H1 (cell line): ENCODE results near the gene NR1H2. TPM values are rescaled to one million over a fixed set of nuclear protein-coding genes. Genes with fewer than 3 reads are reported as not detected.

Experiments used
- CTCF ChIA-PET: fragments of 300-600 bp; sonication (Branson Sonifier 250); formaldehyde crosslinking; loops from one replicate; lab custom pipeline; 2021; ENCODE audit not compliant: partially characterized antibody; lab: Charles Lee
- POLR2A ChIA-PET: fragments of 300-600 bp; sonication (Branson Sonifier 250); formaldehyde crosslinking; loops from one replicate; lab custom pipeline; 2021; ENCODE audit warnings: inconsistent platforms; ENCODE audit not compliant: partially characterized antibody; lab: Charles Lee
- DNase-seq, 2 experiments: peaks; one replicate each; pipeline versions ENCODE4 v3.0.0 to v3.0.0-alpha.2; 2010 to 2022; ENCODE audit warnings: low spot score in 2 of 2, low read depth in 1 of 2, mixed read lengths in 1 of 2
- FAIRE-seq: peaks from 2 replicates; lab custom pipeline; 2011; peaks lifted over from hg19 to GRCh38; lab: Jason Lieb, UNC
- H2AFZ ChIP-seq: 2 replicates; pipeline ENCODE4 v1.8.1; 2012; ENCODE audit warnings: low read length, inconsistent platforms
- H2AK5ac ChIP-seq: 2 replicates; pipeline ENCODE4 v1.6.1; 2013; ENCODE audit warnings: low read depth, low read length
- H2BK120ac ChIP-seq: replicated peaks from 2 replicates; pipeline ENCODE3; 2013; ENCODE audit warnings: low read depth, low read length, inconsistent platforms
- H2BK12ac ChIP-seq: 2 replicates; pipeline ENCODE4 v1.6.1; 2013; ENCODE audit warnings: low read depth, low read length
- H2BK15ac ChIP-seq: 2 replicates; pipeline ENCODE4 v1.6.1; 2013; ENCODE audit warnings: low read length
- H2BK20ac ChIP-seq: 2 replicates; pipeline ENCODE4 v1.6.1; 2013; ENCODE audit warnings: low read length
- H2BK5ac ChIP-seq: 2 replicates; pipeline ENCODE4 v1.6.1; 2013; ENCODE audit warnings: low read depth, low read length
- H3K14ac ChIP-seq: 2 replicates; pipeline ENCODE4 v1.6.1; 2013; ENCODE audit warnings: inconsistent platforms; ENCODE audit not compliant: insufficient read length
- H3K18ac ChIP-seq: 2 replicates; pipeline ENCODE4 v1.6.1; 2013; ENCODE audit warnings: low read length; ENCODE audit errors: extremely low read depth
- H3K23ac ChIP-seq: 2 replicates; pipeline ENCODE4 v1.6.1; 2013; ENCODE audit warnings: inconsistent platforms; ENCODE audit not compliant: insufficient read length
- H3K23me2 ChIP-seq: 2 replicates; pipeline ENCODE4 v1.6.1; 2013; ENCODE audit warnings: low read depth, low read length
- H3K27ac ChIP-seq: 2 replicates; pipeline ENCODE4 v1.6.1; 2011; ENCODE audit warnings: low read depth, low read length, inconsistent platforms
- H3K27me3 ChIP-seq, 4 experiments: replicated peaks in 1 of 4; 1 replicate in 1 of 4; 2 replicates in 3 of 4; pipeline versions ENCODE4 v1.6.1 to v1.8.1; 2011 to 2013; ENCODE audit warnings: low read length in 3 of 4, mild to moderate bottlenecking in 3 of 4, inconsistent platforms in 2 of 4, mixed read lengths in 2 of 4, moderate library complexity in 1 of 4; ENCODE audit not compliant: control insufficient read depth in 3 of 4, insufficient read depth in 3 of 4; ENCODE audit errors: extremely low read depth in 1 of 4
- H3K36me3 ChIP-seq, 4 experiments: 2 replicates each; pipeline versions ENCODE4 v1.6.1 to v1.8.1; 2011 to 2013; ENCODE audit warnings: mild to moderate bottlenecking in 4 of 4, low read length in 3 of 4, moderate library complexity in 2 of 4, control low read depth in 1 of 4, inconsistent platforms in 1 of 4; ENCODE audit not compliant: insufficient read depth in 4 of 4, control insufficient read depth in 2 of 4
- H3K4ac ChIP-seq: replicated peaks from 2 replicates; pipeline ENCODE3; 2013; ENCODE audit warnings: low read length, low read depth, mixed read lengths, inconsistent platforms; ENCODE audit not compliant: insufficient read length
- H3K4me1 ChIP-seq, 4 experiments: replicated peaks in 1 of 4; 1 replicate in 1 of 4; 2 replicates in 3 of 4; pipeline versions ENCODE4 v1.6.1 to v1.8.1; 2011 to 2013; ENCODE audit warnings: low read length in 3 of 4, inconsistent platforms in 2 of 4, mixed read lengths in 1 of 4; ENCODE audit not compliant: insufficient read depth in 4 of 4, control insufficient read depth in 3 of 4
- H3K4me2 ChIP-seq, 2 experiments: 2 replicates each; pipeline versions ENCODE4 v1.6.1 to v1.8.1; 2011 to 2013; ENCODE audit warnings: low read depth in 2 of 2, low read length in 2 of 2, control low read depth in 1 of 2, inconsistent platforms in 1 of 2, mild to moderate bottlenecking in 1 of 2; ENCODE audit not compliant: insufficient read depth in 1 of 2
- H3K4me3 ChIP-seq, 4 experiments: fragments of 200-600, 300-600 bp in 1 of 4; sonication (generic), shearing (Covaris generic), sonication (Bioruptor Twin) in 1 of 4; 2 replicates each; pipeline versions ENCODE4 v1.5.1 to v1.8.1; 2011 to 2016; ENCODE audit warnings: low read length in 4 of 4, low read depth in 3 of 4, control low read depth in 2 of 4, inconsistent platforms in 2 of 4, mild to moderate bottlenecking in 2 of 4, mixed read lengths in 1 of 4, moderate library complexity in 1 of 4; ENCODE audit not compliant: insufficient read depth in 2 of 4; ENCODE audit errors: extremely low read depth in 1 of 4
- H3K56ac ChIP-seq: replicated peaks from 2 replicates; pipeline ENCODE3; 2013; ENCODE audit warnings: low read depth, mild to moderate bottlenecking, mixed read lengths, low read length, inconsistent platforms; ENCODE audit not compliant: insufficient read length
- H3K79me1 ChIP-seq: 2 replicates; pipeline ENCODE4 v1.6.1; 2013; ENCODE audit warnings: low read depth, low read length, control low read depth
- H3K79me2 ChIP-seq, 2 experiments: 2 replicates each; pipeline versions ENCODE4 v1.6.1 to v1.8.1; 2012 to 2013; ENCODE audit warnings: low read length in 2 of 2, mild to moderate bottlenecking in 2 of 2, inconsistent platforms in 1 of 2; ENCODE audit not compliant: insufficient read depth in 2 of 2, control insufficient read depth in 1 of 2
- H3K9ac ChIP-seq, 4 experiments: replicated peaks in 1 of 4; 1 replicate in 1 of 4; 2 replicates in 3 of 4; pipeline versions ENCODE4 v1.6.1 to v1.8.1; 2011 to 2013; ENCODE audit warnings: low read depth in 3 of 4, low read length in 3 of 4, control low read depth in 2 of 4, mild to moderate bottlenecking in 2 of 4, moderate library complexity in 2 of 4, inconsistent platforms in 1 of 4; ENCODE audit errors: extremely low read depth in 1 of 4
- H3K9me3 ChIP-seq, 2 experiments: 2 replicates each; pipeline versions ENCODE4 v1.6.1 to v1.8.1; 2012 to 2013; ENCODE audit warnings: mild to moderate bottlenecking in 2 of 2, moderate library complexity in 2 of 2, control low read depth in 1 of 2, inconsistent platforms in 1 of 2, low read depth in 1 of 2, low read length in 1 of 2, mixed read lengths in 1 of 2; ENCODE audit not compliant: insufficient read depth in 2 of 2
- H4K20me1 ChIP-seq, 2 experiments: replicated peaks in 1 of 2; 2 replicates each; pipeline versions ENCODE3 to v1.8.1; 2011 to 2013; ENCODE audit warnings: inconsistent platforms in 2 of 2, low read length in 2 of 2, mild to moderate bottlenecking in 1 of 2; ENCODE audit not compliant: insufficient read depth in 2 of 2, control insufficient read depth in 1 of 2
- H4K5ac ChIP-seq: 2 replicates; pipeline ENCODE4 v1.6.1; 2013; ENCODE audit warnings: low read length, low read depth, mixed read lengths, inconsistent platforms; ENCODE audit not compliant: insufficient read length
- H4K8ac ChIP-seq: 2 replicates; pipeline ENCODE4 v1.8.0; 2013; ENCODE audit warnings: mild to moderate bottlenecking, moderate library complexity, low read length, inconsistent platforms; ENCODE audit not compliant: insufficient read depth; ENCODE audit errors: extremely low read depth
- H4K91ac ChIP-seq: replicated peaks from 2 replicates; pipeline ENCODE3; 2013; ENCODE audit warnings: low read length, mixed read lengths, inconsistent platforms; ENCODE audit not compliant: insufficient read length
- KDM1A ChIP-seq: fragments of 200-600, 300-600 bp; sonication (generic); IDR thresholded peaks from 2 replicates; pipeline ENCODE4 v1.7.1; 2016; ENCODE audit warnings: mild to moderate bottlenecking, low read length, borderline replicate concordance
- MAFK ChIP-seq: IDR thresholded peaks from 2 replicates; pipeline ENCODE4 v1.6.1; 2012; ENCODE audit warnings: low read depth, mild to moderate bottlenecking, improper control_type of control experiment, low read length
- WGBS, 2 experiments: shearing (Covaris generic) in 1 of 2; methylation state at CpG; one replicate each; pipeline versions ENCODE4 v1.1.6 to v1.1.7; 2013 to 2015; ENCODE audit warnings: low lambda C conversion rate in 2 of 2, mixed read lengths in 2 of 2, inconsistent platforms in 1 of 2, low coverage in 1 of 2, missing lambda C conversion rate in 1 of 2; ENCODE audit not compliant: insufficient replicate concordance in 2 of 2, insufficient coverage in 1 of 2, insufficient read length in 1 of 2; ENCODE audit errors: extremely low coverage in 1 of 2, missing lambda C conversion rate in 1 of 2; 5-methylcytosine and 5-hydroxymethylcytosine counted together
- polyA plus RNA-seq, 7 experiments: library from polyadenylated mRNA; depleted of rRNA in 3 of 7; stranded (reverse) in 5 of 7; unstranded in 2 of 7; fragments of >200 nt in 5 of 7; fragments of 200-250 nt in 2 of 7; gene quantifications; 1 replicate in 5 of 7; 2 replicates in 1 of 7; 4 replicates in 1 of 7; pipeline versions ENCODE4 v1.2.1 to v1.2.3, GENCODE V29; 2011 to 2013; ENCODE audit warnings: missing spikeins in 2 of 7, mixed read lengths in 2 of 7
- total RNA-seq: library from RNA; stranded (reverse); fragmentation: NEBNext Ultra II Directional; extraction: Animal tissue kit (Norgen Biotek cat#: 25700); gene quantifications from 2 replicates; pipeline ENCODE4 v1.2.1, GENCODE V29; 2021

The NR1H2 gene
- total and polyA plus RNA-seq, 2 of the 8 experiments (the other 6 are each of a cell fraction or from before 2014, with no cell fraction given): 40.3 to 47.5 TPM

DNA sequence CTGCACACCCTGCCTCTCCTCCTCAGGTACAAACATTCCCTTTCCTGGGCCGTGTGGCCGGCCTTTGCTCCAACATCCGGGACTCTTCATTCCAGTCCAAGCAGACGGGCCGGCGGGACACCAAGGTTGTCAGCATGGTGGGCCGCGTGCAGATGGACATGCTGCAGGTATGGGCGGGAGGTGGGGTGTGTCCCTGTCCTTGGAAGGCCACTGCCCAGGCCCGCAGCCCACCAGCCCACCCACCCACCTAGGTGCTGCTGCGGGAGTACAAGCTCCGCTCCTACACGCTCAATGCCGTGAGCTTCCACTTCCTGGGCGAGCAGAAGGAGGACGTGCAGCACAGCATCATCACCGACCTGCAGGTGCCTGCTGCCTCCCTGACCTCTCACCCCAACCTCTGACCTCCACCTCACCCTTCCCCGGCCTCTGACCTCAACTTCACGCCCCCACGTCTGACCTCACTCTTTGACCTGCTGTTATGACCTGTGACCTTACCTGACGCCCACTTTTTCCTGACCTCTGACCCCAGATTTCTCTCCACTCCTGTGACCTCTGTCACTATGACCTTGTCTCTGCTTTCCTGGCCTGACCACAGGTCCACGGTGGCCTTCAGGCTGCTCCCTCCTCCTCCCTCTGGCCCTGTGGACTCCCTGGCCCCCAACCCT is 30.0 kb downstream of the NR1H2 start:
- no peak overlapping the region for H3K4ac ChIP-seq
- TF ChIP-seq MAFK: no peak
- no peak for TF ChIP-seq KDM1A
- no peak overlapping the region for H3K4me3 ChIP-seq
- H3K56ac ChIP-seq: no peak overlapping the region
- ChIA-PET POLR2A (interaction anchor here (1.0 to 2.3 kb wide), 2 partner anchors 9 to 38 kb away, joined by 3 to 5 read pairs; no protein-coding TSS in a partner anchor), CTCF (interaction anchor here (0.6 to 1.5 kb wide), 3 partner anchors 8 to 132 kb away, joined by 3 to 8 read pairs (median 3); no protein-coding TSS in a partner anchor)
- H4K8ac ChIP-seq: no peak overlapping the region
- no peak overlapping the region for H3K23ac ChIP-seq
- peaks cover 1 to 6% of the 10 kb centered on the region in 2 experiments for H4K20me1 ChIP-seq
- no peaks in the 10 kb centered on the region for H3K79me2 ChIP-seq
- no peak overlapping the region for H4K91ac ChIP-seq
- DNase-seq: no peak
- H3K18ac ChIP-seq: no peak overlapping the region
- H2BK12ac ChIP-seq: no peak overlapping the region
- H3K36me3 ChIP-seq: peaks cover 20 to 59% (median 38%) of the 10 kb centered on the region in 4 experiments
- no peak overlapping the region for H4K5ac ChIP-seq
- H3K9ac ChIP-seq: no peak overlapping the region
- H3K27ac ChIP-seq: no peak overlapping the region
- WGBS, 2 experiments: 94% methylated on average over 19 of the region's 22 CpGs; no CpG with 5 or more reads in 1 of the 2 experiments
- FAIRE-seq: no peak
- H2BK20ac ChIP-seq: no peak overlapping the region
- H3K4me1 ChIP-seq: no peaks in the 10 kb centered on the region
- no peaks in the 10 kb centered on the region for H3K79me1 ChIP-seq
- no peak overlapping the region for H2AK5ac ChIP-seq
- 0 out of 2 replicates have a peak overlapping the region, but pooled peaks have one; percentile 16 for H2BK5ac ChIP-seq
- H3K4me2 ChIP-seq: no peak overlapping the region
- H2BK15ac ChIP-seq: no peak overlapping the region
- H2AFZ ChIP-seq: no peak overlapping the region
- H3K9me3 ChIP-seq: no peaks in the 10 kb centered on the region
- H2BK120ac ChIP-seq: no peak overlapping the region
- H3K27me3 ChIP-seq: no peaks in the 10 kb centered on the region
- no peaks in the 10 kb centered on the region for H3K23me2 ChIP-seq
- H3K14ac ChIP-seq: no peak overlapping the region
